ENCODE measurements around the gene UBTFL1. TPM values are rescaled to one million over a fixed set of nuclear protein-coding genes. Genes with fewer than 3 reads are reported as not detected.

The UBTFL1 gene
- total RNA-seq, 2 experiments from 2014 or later, result not detected

GRCh38 chr11:90134478-90135003 is 48.8 kb downstream of the UBTFL1 start, which contains the start of gene NAALAD2:
Gene NAALAD2 (plus strand): TSS chr11:90134663. CDS start chr11:90134759, 96 bp downstream.
- peak; percentile 8 for DNase-seq
- Mint-ChIP-seq H3K9me3 (no peaks in the 10 kb centered on the region), H3K4me3 (peak within 1 kb of the TSS; percentile 34), H3K36me3 (ENCODE audit: low read depth) (no peaks in the 10 kb centered on the region), H3K27ac (no peak within 1 kb of the TSS), H3K27me3 (peaks cover 48% of the 10 kb centered on the region), H3K4me1 (ENCODE audit: low read depth) (peaks cover 15% of the 10 kb centered on the region)
- ChIA-PET POLR2A (no interaction called here), CTCF (no interaction called here)
- intact Hi-C loops (cut with micrococcal nuclease), result no loop called here
- TF ChIP-seq CTCF (IDR thresholded peaks at IDR 0.05), result no peak
- ATAC-seq, result peak; percentile 61

GRCh38 chr11:90135016-90135415 is 49.3 kb downstream of the UBTFL1 start:
- intact Hi-C loops (cut with micrococcal nuclease), result no loop called here
- Mint-ChIP-seq H3K36me3 (ENCODE audit: low read depth) (no peaks in the 10 kb centered on the region), H3K27me3 (peaks cover 48% of the 10 kb centered on the region), H3K4me1 (ENCODE audit: low read depth) (peaks cover 15% of the 10 kb centered on the region), H3K27ac (no peak overlapping the region), H3K9me3 (no peaks in the 10 kb centered on the region), H3K4me3 (peak overlapping the region; percentile 34)
- no peak for DNase-seq
- POLR2A ChIA-PET, result no interaction called here
- CTCF ChIA-PET, result no interaction called here
- no peak for TF ChIP-seq CTCF (IDR thresholded peaks at IDR 0.05)
- ATAC-seq, result no peak

Other genes with a start within 250 kb of the UBTFL1 start
- gene TRIM64B, start 207.5 kb upstream of the UBTFL1 start, total RNA-seq, result not detected
- not detected for gene TRIM49D1, start 163.7 kb upstream of the UBTFL1 start, total RNA-seq
- not detected for gene TRIM49D2, start 161.9 kb upstream of the UBTFL1 start, total RNA-seq
- not detected for gene TRIM64, start 119.9 kb upstream of the UBTFL1 start, total RNA-seq
- gene TRIM49C, start 54.8 kb upstream of the UBTFL1 start, total RNA-seq, result not detected
- gene NAALAD2, start 48.7 kb downstream of the UBTFL1 start, total RNA-seq, result not detected
- 10 to 100 TPM; 75.7 to 82.6 TPM for gene CHORDC1, start 137.1 kb downstream of the UBTFL1 start, total RNA-seq

Data from activated CD8-positive, alpha-beta T cell treated with anti-CD3 and anti-CD28 coated beads for 36 hours (primary cell).